GM23338 (cell line): Measurements from ENCODE around the gene CERS5. TPM values are rescaled to one million over a fixed set of nuclear protein-coding genes. Genes with fewer than 3 reads are reported as not detected.

Experiments used
- ATAC-seq: fragments of 200-7000 bp; cut with Tn5 transposase; 3 replicates; pipeline ENCODE4 v1.9.1; 2020
- DNase-seq: peaks from one replicate; pipeline ENCODE4 v3.0.0-alpha.2; 2015; ENCODE audit warnings: low spot score
- H2AFZ ChIP-seq: fragments of 200-600 bp; sonication (generic); 2 replicates; pipeline ENCODE4 v1.8.0; 2016; ENCODE audit warnings: antibody characterized with exemption, mild to moderate bottlenecking, moderate library complexity
- H3F3A ChIP-seq: fragments of 200-600 bp; sonication (generic); replicated peaks from 2 replicates; pipeline ENCODE4 v1.8.0; 2017; ENCODE audit warnings: antibody characterized with exemption, mixed run types, low read depth
- H3K27ac ChIP-seq: fragments of 200-600 bp; sonication (generic); 2 replicates; pipeline ENCODE4 v1.6.1; 2016; ENCODE audit warnings: low read depth
- H3K27me3 ChIP-seq: fragments of 200-600 bp; sonication (generic); 2 replicates; pipeline ENCODE4 v1.8.0; 2016; ENCODE audit warnings: mild to moderate bottlenecking, mixed run types, moderate library complexity; ENCODE audit not compliant: insufficient read depth
- H3K36me3 ChIP-seq: fragments of 200-600 bp; sonication (generic); 2 replicates; pipeline ENCODE4 v1.8.0; 2016; ENCODE audit warnings: mild to moderate bottlenecking; ENCODE audit not compliant: insufficient read depth
- H3K4me1 ChIP-seq: fragments of 200-600 bp; sonication (generic); 2 replicates; pipeline ENCODE4 v1.8.0; 2016; ENCODE audit warnings: mild to moderate bottlenecking, moderate library complexity; ENCODE audit not compliant: insufficient read depth
- H3K4me2 ChIP-seq: fragments of 200-600 bp; sonication (generic); 2 replicates; pipeline ENCODE4 v1.7.1; 2017; ENCODE audit warnings: mixed run types
- H3K4me3 ChIP-seq: fragments of 200-600 bp; sonication (generic); 2 replicates; pipeline ENCODE4 v1.6.1; 2016; ENCODE audit warnings: mixed run types
- H3K79me2 ChIP-seq: fragments of 200-600 bp; sonication (generic); replicated peaks from 2 replicates; pipeline ENCODE4 v1.8.0; 2017; ENCODE audit warnings: mild to moderate bottlenecking; ENCODE audit not compliant: insufficient read depth
- H3K9me2 ChIP-seq: fragments of 200-600 bp; sonication (generic); 2 replicates; pipeline ENCODE4 v1.8.0; 2017; ENCODE audit not compliant: insufficient read depth
- H4K20me1 ChIP-seq: fragments of 200-600 bp; sonication (generic); replicated peaks from 2 replicates; pipeline ENCODE4 v1.8.0; 2017; ENCODE audit warnings: mild to moderate bottlenecking; ENCODE audit not compliant: insufficient read depth
- H3K27ac Mint-ChIP-seq: 2 replicates; pipeline ENCODE4 v1.8.0; 2020; ENCODE audit warnings: inconsistent platforms, mild to moderate bottlenecking, moderate library complexity, mixed read lengths
- H3K27me3 Mint-ChIP-seq: 3 replicates; pipeline ENCODE4 v1.8.0; 2022; ENCODE audit warnings: low read depth, mild to moderate bottlenecking, moderate library complexity, mixed read lengths, inconsistent platforms; ENCODE audit not compliant: insufficient read depth, poor library complexity
- H3K36me3 Mint-ChIP-seq: 3 replicates; pipeline ENCODE4 v1.8.0; 2021; ENCODE audit warnings: low read depth, mild to moderate bottlenecking, inconsistent platforms, moderate library complexity, mixed read lengths
- H3K4me1 Mint-ChIP-seq: 3 replicates; pipeline ENCODE4 v1.8.0; 2020; ENCODE audit warnings: mild to moderate bottlenecking, inconsistent platforms, mixed read lengths
- H3K4me3 Mint-ChIP-seq: 3 replicates; pipeline ENCODE4 v1.8.0; 2021; ENCODE audit warnings: moderate library complexity, mild to moderate bottlenecking, inconsistent platforms, mixed read lengths
- H3K9me3 Mint-ChIP-seq: 3 replicates; pipeline ENCODE4 v1.8.0; 2020; ENCODE audit warnings: moderate library complexity, mild to moderate bottlenecking, inconsistent platforms, mixed read lengths
- CREB1 ChIP-seq: fragments of 250-450 bp; sonication (Bioruptor Pico); IDR thresholded peaks from 2 replicates; pipeline ENCODE4 v1.5.0; 2020; ENCODE audit warnings: low read depth, mild to moderate bottlenecking, moderate library complexity
- JUNB ChIP-seq: IDR thresholded peaks from one replicate; pipeline ENCODE4 v1.6.1; 2016; ENCODE audit warnings: antibody characterized with exemption; ENCODE audit not compliant: unreplicated experiment
- POLR2AphosphoS5 ChIP-seq: IDR thresholded peaks from 2 replicates; pipeline ENCODE4 v1.6.1; 2016; ENCODE audit warnings: antibody characterized with exemption, low read depth
- STAT1 ChIP-seq: IDR thresholded peaks from one replicate; pipeline ENCODE4 v1.6.1; 2016; ENCODE audit warnings: antibody characterized with exemption; ENCODE audit not compliant: unreplicated experiment
- ZNF331 ChIP-seq: fragments of 250-450 bp; sonication (Bioruptor Pico); IDR thresholded peaks from 2 replicates; pipeline ENCODE4 v1.5.0; 2020; ENCODE audit warnings: low read depth, mild to moderate bottlenecking, moderate library complexity
- polyA plus RNA-seq: library from polyadenylated mRNA; unstranded; fragments of >200 nt; fragmentation: Nextera tagmentation; extraction: Ambion mirVana; gene quantifications from 2 replicates; pipeline ENCODE4 v1.2.1, GENCODE V29; 2016
- total RNA-seq: library from RNA; depleted of rRNA; stranded (reverse); fragments of >200 nt; shearing (Covaris generic); gene quantifications from 2 replicates; pipeline ENCODE4 v1.2.3, GENCODE V29; 2014
- TF ChIP-seq, protein P1 (sequence below), 2 experiments: fragments of 200-600 bp in 1 of 2; sonication (generic) in 1 of 2; conservative IDR thresholded peaks; 2 replicates each; pipeline versions ENCODE4 v1.5.1 to v1.6.1; 2016 to 2017; ENCODE audit warnings: antibody characterized with exemption in 2 of 2, low read depth in 2 of 2, mild to moderate bottlenecking in 2 of 2, moderate library complexity in 1 of 2
- TF ChIP-seq, protein P2 (sequence below): fragments of 250-450 bp; sonication (Bioruptor Pico); IDR thresholded peaks from 2 replicates; pipeline ENCODE4 v1.5.0; 2020; ENCODE audit warnings: mild to moderate bottlenecking, moderate library complexity
- TF ChIP-seq, protein P3 (sequence below): IDR thresholded peaks from 2 replicates; pipeline ENCODE4 v1.6.1; 2016; ENCODE audit warnings: antibody characterized with exemption

Gene CERS5
- total and polyA plus RNA-seq, 2 experiments from 2014 or later, result 42.7 to 56.5 TPM

DNA sequence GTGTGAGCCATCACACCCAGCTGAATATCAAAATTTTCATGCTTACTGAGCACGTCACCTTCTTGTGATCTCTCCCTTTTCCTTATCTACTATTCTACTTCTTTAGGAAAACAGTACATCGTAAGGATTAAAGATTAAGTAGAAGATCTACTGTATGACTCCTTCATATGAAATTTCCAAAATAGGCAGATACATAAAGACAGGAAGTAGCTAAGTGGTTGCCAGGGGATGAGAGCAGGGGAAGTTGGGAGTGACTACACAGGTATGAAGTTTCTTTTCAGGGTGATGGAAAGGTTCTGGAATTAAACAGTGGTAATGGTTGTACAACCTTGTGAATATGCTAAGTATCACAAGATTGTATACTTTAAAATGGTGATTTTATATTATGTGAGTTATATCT, 36.5 kb upstream of the CERS5 start:
- Histone ChIP-seq H4K20me1 (no peaks in the 10 kb centered on the region), H3K79me2 (0 out of 2 replicates have a peak, but pooled peaks cover 3% of the 10 kb centered on the region), H3K27me3 (no peaks in the 10 kb centered on the region), H3K9me2 (no peaks in the 10 kb centered on the region), H2AFZ (no peak overlapping the region), H3F3A (no peaks in the 10 kb centered on the region; the same call in 1 of the 2 replicates), H3K27ac (no peak overlapping the region), H3K4me3 (no peak overlapping the region), H3K4me1 (peaks cover 15% of the 10 kb centered on the region), H3K36me3 (peaks cover 22% of the 10 kb centered on the region), H3K4me2 (no peak overlapping the region)
- H3K27ac Mint-ChIP-seq, result no peak overlapping the region; the same call in 1 of the 2 replicates
- no peak overlapping the region for H3K4me3 Mint-ChIP-seq
- no peak for DNase-seq
- TF ChIP-seq, protein P1, sequence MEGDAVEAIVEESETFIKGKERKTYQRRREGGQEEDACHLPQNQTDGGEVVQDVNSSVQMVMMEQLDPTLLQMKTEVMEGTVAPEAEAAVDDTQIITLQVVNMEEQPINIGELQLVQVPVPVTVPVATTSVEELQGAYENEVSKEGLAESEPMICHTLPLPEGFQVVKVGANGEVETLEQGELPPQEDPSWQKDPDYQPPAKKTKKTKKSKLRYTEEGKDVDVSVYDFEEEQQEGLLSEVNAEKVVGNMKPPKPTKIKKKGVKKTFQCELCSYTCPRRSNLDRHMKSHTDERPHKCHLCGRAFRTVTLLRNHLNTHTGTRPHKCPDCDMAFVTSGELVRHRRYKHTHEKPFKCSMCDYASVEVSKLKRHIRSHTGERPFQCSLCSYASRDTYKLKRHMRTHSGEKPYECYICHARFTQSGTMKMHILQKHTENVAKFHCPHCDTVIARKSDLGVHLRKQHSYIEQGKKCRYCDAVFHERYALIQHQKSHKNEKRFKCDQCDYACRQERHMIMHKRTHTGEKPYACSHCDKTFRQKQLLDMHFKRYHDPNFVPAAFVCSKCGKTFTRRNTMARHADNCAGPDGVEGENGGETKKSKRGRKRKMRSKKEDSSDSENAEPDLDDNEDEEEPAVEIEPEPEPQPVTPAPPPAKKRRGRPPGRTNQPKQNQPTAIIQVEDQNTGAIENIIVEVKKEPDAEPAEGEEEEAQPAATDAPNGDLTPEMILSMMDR (conservative IDR thresholded peaks at IDR 0.05; ENCODE audit: low read depth in 2 of 2), result no peak
- TF ChIP-seq ZNF331 (CRISPR knock-in tag) (no peak), STAT1 (no peak), POLR2AphosphoS5 (no peak), JUNB (no peak), CREB1 (no peak)
- TF ChIP-seq, protein P2, sequence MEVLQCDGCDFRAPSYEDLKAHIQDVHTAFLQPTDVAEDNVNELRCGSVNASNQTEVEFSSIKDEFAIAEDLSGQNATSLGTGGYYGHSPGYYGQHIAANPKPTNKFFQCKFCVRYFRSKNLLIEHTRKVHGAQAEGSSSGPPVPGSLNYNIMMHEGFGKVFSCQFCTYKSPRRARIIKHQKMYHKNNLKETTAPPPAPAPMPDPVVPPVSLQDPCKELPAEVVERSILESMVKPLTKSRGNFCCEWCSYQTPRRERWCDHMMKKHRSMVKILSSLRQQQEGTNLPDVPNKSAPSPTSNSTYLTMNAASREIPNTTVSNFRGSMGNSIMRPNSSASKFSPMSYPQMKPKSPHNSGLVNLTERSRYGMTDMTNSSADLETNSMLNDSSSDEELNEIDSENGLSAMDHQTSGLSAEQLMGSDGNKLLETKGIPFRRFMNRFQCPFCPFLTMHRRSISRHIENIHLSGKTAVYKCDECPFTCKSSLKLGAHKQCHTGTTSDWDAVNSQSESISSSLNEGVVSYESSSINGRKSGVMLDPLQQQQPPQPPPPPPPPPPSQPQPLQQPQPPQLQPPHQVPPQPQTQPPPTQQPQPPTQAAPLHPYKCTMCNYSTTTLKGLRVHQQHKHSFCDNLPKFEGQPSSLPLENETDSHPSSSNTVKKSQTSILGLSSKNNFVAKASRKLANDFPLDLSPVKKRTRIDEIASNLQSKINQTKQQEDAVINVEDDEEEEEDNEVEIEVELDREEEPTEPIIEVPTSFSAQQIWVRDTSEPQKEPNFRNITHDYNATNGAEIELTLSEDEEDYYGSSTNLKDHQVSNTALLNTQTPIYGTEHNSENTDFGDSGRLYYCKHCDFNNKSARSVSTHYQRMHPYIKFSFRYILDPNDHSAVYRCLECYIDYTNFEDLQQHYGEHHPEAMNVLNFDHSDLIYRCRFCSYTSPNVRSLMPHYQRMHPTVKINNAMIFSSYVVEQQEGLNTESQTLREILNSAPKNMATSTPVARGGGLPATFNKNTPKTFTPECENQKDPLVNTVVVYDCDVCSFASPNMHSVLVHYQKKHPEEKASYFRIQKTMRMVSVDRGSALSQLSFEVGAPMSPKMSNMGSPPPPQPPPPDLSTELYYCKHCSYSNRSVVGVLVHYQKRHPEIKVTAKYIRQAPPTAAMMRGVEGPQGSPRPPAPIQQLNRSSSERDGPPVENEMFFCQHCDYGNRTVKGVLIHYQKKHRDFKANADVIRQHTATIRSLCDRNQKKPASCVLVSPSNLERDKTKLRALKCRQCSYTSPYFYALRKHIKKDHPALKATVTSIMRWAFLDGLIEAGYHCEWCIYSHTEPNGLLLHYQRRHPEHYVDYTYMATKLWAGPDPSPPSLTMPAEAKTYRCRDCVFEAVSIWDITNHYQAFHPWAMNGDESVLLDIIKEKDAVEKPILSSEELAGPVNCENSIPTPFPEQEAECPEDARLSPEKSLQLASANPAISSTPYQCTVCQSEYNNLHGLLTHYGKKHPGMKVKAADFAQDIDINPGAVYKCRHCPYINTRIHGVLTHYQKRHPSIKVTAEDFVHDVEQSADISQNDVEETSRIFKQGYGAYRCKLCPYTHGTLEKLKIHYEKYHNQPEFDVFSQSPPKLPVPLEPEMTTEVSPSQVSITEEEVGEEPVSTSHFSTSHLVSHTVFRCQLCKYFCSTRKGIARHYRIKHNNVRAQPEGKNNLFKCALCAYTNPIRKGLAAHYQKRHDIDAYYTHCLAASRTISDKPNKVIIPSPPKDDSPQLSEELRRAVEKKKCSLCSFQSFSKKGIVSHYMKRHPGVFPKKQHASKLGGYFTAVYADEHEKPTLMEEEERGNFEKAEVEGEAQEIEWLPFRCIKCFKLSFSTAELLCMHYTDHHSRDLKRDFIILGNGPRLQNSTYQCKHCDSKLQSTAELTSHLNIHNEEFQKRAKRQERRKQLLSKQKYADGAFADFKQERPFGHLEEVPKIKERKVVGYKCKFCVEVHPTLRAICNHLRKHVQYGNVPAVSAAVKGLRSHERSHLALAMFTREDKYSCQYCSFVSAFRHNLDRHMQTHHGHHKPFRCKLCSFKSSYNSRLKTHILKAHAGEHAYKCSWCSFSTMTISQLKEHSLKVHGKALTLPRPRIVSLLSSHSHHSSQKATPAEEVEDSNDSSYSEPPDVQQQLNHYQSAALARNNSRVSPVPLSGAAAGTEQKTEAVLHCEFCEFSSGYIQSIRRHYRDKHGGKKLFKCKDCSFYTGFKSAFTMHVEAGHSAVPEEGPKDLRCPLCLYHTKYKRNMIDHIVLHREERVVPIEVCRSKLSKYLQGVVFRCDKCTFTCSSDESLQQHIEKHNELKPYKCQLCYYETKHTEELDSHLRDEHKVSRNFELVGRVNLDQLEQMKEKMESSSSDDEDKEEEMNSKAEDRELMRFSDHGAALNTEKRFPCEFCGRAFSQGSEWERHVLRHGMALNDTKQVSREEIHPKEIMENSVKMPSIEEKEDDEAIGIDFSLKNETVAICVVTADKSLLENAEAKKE (CRISPR knock-in tag), result no peak
- TF ChIP-seq, protein P3, sequence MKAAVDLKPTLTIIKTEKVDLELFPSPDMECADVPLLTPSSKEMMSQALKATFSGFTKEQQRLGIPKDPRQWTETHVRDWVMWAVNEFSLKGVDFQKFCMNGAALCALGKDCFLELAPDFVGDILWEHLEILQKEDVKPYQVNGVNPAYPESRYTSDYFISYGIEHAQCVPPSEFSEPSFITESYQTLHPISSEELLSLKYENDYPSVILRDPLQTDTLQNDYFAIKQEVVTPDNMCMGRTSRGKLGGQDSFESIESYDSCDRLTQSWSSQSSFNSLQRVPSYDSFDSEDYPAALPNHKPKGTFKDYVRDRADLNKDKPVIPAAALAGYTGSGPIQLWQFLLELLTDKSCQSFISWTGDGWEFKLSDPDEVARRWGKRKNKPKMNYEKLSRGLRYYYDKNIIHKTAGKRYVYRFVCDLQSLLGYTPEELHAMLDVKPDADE, result no peak
- H3K36me3 Mint-ChIP-seq, result peaks cover 49% of the 10 kb centered on the region
- peaks cover 16% of the 10 kb centered on the region for H3K4me1 Mint-ChIP-seq
- peaks cover 4% of the 10 kb centered on the region for H3K27me3 Mint-ChIP-seq
- H3K9me3 Mint-ChIP-seq, result no peaks in the 10 kb centered on the region
- no peak for ATAC-seq
